Uterus (tissue), 2 donors: ENCODE data around the gene TP53I3.

Source experiments
- CTCF ChIP-seq, 4 experiments: fragments of 200-600 bp in 2 of 4; fragments of 450-650 bp in 2 of 4; sonication (generic) in 2 of 4; IDR thresholded peaks; one replicate each; pipeline ENCODE4 v1.5.1; 2016 to 2019; ENCODE audit warnings: antibody characterized with exemption in 4 of 4, mild to moderate bottlenecking in 2 of 4, moderate library complexity in 1 of 4
- POLR2A ChIP-seq, 2 donors: fragments of 450-650 bp; IDR thresholded peaks; one replicate each; pipeline ENCODE4 v1.6.1; 2016; ENCODE audit warnings: antibody characterized with exemption in 2 of 2, mild to moderate bottlenecking in 1 of 2, moderate library complexity in 1 of 2

- no peak for TF ChIP-seq CTCF (IDR thresholded peaks at IDR 0.05)
- TF ChIP-seq POLR2A (IDR thresholded peaks at IDR 0.05): no peak
Observed at GRCh38 chr2:24104906-24105305, 20.3 kb upstream of the TP53I3 start.
